ENCODE results near the gene MYO1E. TPM values are rescaled to one million over a fixed set of nuclear protein-coding genes. Genes with fewer than 3 reads are reported as not detected.

The MYO1E gene
- total and polyA plus RNA-seq, 2 of the 8 experiments (the other 6 are each of a cell fraction or from before 2014, with no cell fraction given) = 19.6 to 142 TPM

DNA sequence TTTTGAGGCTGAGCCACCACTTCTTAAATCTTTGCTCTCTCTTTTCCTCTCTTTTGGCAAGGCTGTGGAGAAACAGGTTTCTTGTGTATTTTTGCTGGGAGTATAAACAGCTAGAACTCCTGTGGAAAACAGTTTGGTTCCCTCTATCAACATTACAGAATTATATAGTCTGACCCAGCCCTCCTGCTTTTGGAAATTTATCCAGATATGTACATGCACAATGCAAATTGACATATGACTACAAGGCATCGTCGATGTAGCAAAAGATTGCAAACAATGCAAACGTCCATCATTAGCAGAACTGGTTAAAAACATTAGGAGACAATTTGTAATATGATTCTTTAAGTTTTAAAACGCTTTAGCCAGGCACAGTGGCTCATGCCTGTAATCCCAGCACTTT is 12.5 kb upstream of the MYO1E start:
- ChIA-PET POLR2A (ENCODE audit: partially characterized antibody) (interaction anchor here (4.1 kb wide), 1 partner anchor 12 kb away, joined by 10 read pairs; the partner anchor contains the start of gene MYO1E), CTCF (ENCODE audit: partially characterized antibody) (interaction anchor here (0.9 to 1.1 kb wide), 2 partner anchors 26 to 138 kb away, joined by 3 read pairs; no protein-coding TSS in a partner anchor)

More for the DNA sequence above, 12.5 kb upstream of the MYO1E start:
- no peaks in the 10 kb centered on the region for H3K79me1 ChIP-seq (ENCODE audit: low read depth, low read length)
- no peak overlapping the region for H2BK12ac ChIP-seq (ENCODE audit: low read depth, low read length)
- no peak overlapping the region for H3K18ac ChIP-seq (ENCODE audit: extremely low read depth, low read length)
- no peak overlapping the region for H2AK5ac ChIP-seq (ENCODE audit: low read depth, low read length)
- no peak overlapping the region for H3K27ac ChIP-seq (ENCODE audit: low read depth, low read length)
- H3K23me2 ChIP-seq (ENCODE audit: low read depth, low read length) = no peaks in the 10 kb centered on the region
- no peak overlapping the region for H2BK15ac ChIP-seq (ENCODE audit: low read length)
- peaks cover 0 to 2% (median 0%) of the 10 kb centered on the region in 4 experiments; a peak in 1 of 7 replicates for H3K4me1 ChIP-seq (replicated peaks in 1 of 4; ENCODE audit: control insufficient read depth in 3 of 4, insufficient read depth in 4 of 4, low read length in 3 of 4)
- no peak overlapping the region for H2AFZ ChIP-seq (ENCODE audit: low read length)
- FAIRE-seq = no peak
- H3K79me2 ChIP-seq (ENCODE audit: control insufficient read depth in 1 of 2, insufficient read depth in 2 of 2, low read length in 2 of 2) = no peaks in the 10 kb centered on the region
- no peak overlapping the region for H2BK120ac ChIP-seq (replicated peaks; ENCODE audit: low read depth, low read length)
- no peak overlapping the region for H3K9ac ChIP-seq (replicated peaks in 1 of 4; ENCODE audit: extremely low read depth in 1 of 4, low read depth in 3 of 4, low read length in 3 of 4)
- H3K56ac ChIP-seq (replicated peaks; ENCODE audit: insufficient read length, low read depth, low read length) = no peak overlapping the region
- H4K91ac ChIP-seq (replicated peaks; ENCODE audit: insufficient read length, low read length) = no peak overlapping the region
- H3K4ac ChIP-seq (replicated peaks; ENCODE audit: insufficient read length, low read depth, low read length) = no peak overlapping the region
- no peaks in the 10 kb centered on the region for H4K20me1 ChIP-seq (replicated peaks in 1 of 2; ENCODE audit: control insufficient read depth in 1 of 2, insufficient read depth in 2 of 2, low read length in 2 of 2)
- no peak overlapping the region for H4K5ac ChIP-seq (ENCODE audit: insufficient read length, low read depth, low read length)
- H3K4me2 ChIP-seq (ENCODE audit: insufficient read depth in 1 of 2, low read depth in 2 of 2, low read length in 2 of 2) = no peak overlapping the region
- no peaks in the 10 kb centered on the region for H3K27me3 ChIP-seq (replicated peaks in 1 of 4; ENCODE audit: control insufficient read depth in 3 of 4, extremely low read depth in 1 of 4, insufficient read depth in 3 of 4, low read length in 3 of 4)
- no peak overlapping the region for H3K23ac ChIP-seq (ENCODE audit: insufficient read length)
- H2BK20ac ChIP-seq (ENCODE audit: low read length) = no peak overlapping the region
- WGBS, 2 experiments (ENCODE audit: extremely low coverage in 1 of 2, insufficient coverage in 1 of 2, insufficient read length in 1 of 2, insufficient replicate concordance in 2 of 2, low coverage in 1 of 2, low lambda C conversion rate in 2 of 2, missing lambda C conversion rate in 1 of 2) = 87% methylated on average over 4 of the region's 4 CpGs; no CpG with 5 or more reads in 1 of the 2 experiments
- H3K36me3 ChIP-seq (ENCODE audit: control insufficient read depth in 2 of 4, insufficient read depth in 4 of 4, low read length in 3 of 4) = peaks cover 0 to 4% (median 0%) of the 10 kb centered on the region in 4 experiments; a peak in 1 of 8 replicates
- no peak overlapping the region for H2BK5ac ChIP-seq (ENCODE audit: low read depth, low read length)
- no peaks in the 10 kb centered on the region for H3K9me3 ChIP-seq (ENCODE audit: insufficient read depth in 2 of 2, low read depth in 1 of 2, low read length in 1 of 2)
- no peak overlapping the region for H3K4me3 ChIP-seq (ENCODE audit: extremely low read depth in 1 of 4, insufficient read depth in 2 of 4, low read depth in 3 of 4, low read length in 4 of 4)
- TF ChIP-seq JUN (IDR thresholded peaks at IDR 0.05; ENCODE audit: low read depth, low read length) (no peak), CHD1 (IDR thresholded peaks at IDR 0.05; ENCODE audit: low read depth, low read length) (no peak), KDM4A (IDR thresholded peaks at IDR 0.05; ENCODE audit: low read depth, low read length, severe bottlenecking) (no peak), EGR1 (IDR thresholded peaks at IDR 0.05; ENCODE audit: borderline replicate concordance, low read depth, low read length) (no peak), TBP (IDR thresholded peaks at IDR 0.05; ENCODE audit: low read depth, low read length) (no peak), NRF1 (IDR thresholded peaks at IDR 0.05; ENCODE audit: low read depth, low read length) (no peak)
- no peak overlapping the region for H3K14ac ChIP-seq (ENCODE audit: insufficient read length)
- DNase-seq (ENCODE audit: low read depth in 1 of 2, low spot score in 2 of 2) = no peak
- no peak overlapping the region for H4K8ac ChIP-seq (ENCODE audit: extremely low read depth, insufficient read depth, low read length)
